ENCODE measurements around the gene CFAP410.

Gene CFAP410

GRCh38 chr21:44329086-44329889 is 9.9 kb downstream of the CFAP410 start:
- peaks cover 2% of the 10 kb centered on the region for H3K36me3 ChIP-seq (ENCODE audit: control insufficient read depth, insufficient read depth, low read length)
- no peak overlapping the region for H3K56ac ChIP-seq (ENCODE audit: low read length)
- no peak overlapping the region for H3K4me2 ChIP-seq (ENCODE audit: low read length)
- no peak overlapping the region for H3K27ac ChIP-seq (ENCODE audit: low read depth, low read length)
- H3K4me1 ChIP-seq (ENCODE audit: control insufficient read depth, low read depth, low read length): no peaks in the 10 kb centered on the region
- no peak overlapping the region for H4K5ac ChIP-seq (ENCODE audit: low read length)
- H3K4ac ChIP-seq (ENCODE audit: low read depth, low read length): no peak overlapping the region
- no peaks in the 10 kb centered on the region for H3K79me1 ChIP-seq (ENCODE audit: low read length)
- H3K27me3 ChIP-seq (ENCODE audit: insufficient read depth, low read length, poor library complexity): no peaks in the 10 kb centered on the region
- no peak for DNase-seq
- no peaks in the 10 kb centered on the region for H3K79me2 ChIP-seq (ENCODE audit: control insufficient read depth, insufficient read depth, low read length)
- H2BK5ac ChIP-seq (ENCODE audit: low read length): no peak overlapping the region
- no peak overlapping the region for H4K8ac ChIP-seq (ENCODE audit: low read depth, low read length)
- H3K4me3 ChIP-seq (ENCODE audit: low read length): no peak overlapping the region
- no peak overlapping the region for H3K23ac ChIP-seq (ENCODE audit: low read length)
- H3K9ac ChIP-seq (ENCODE audit: low read length): no peak overlapping the region
- no CpG with 5 or more reads among the region's 26 CpGs for WGBS (ENCODE audit: extremely low coverage, insufficient coverage, low lambda C conversion rate)
- no peak overlapping the region for H2BK15ac ChIP-seq (replicated peaks; ENCODE audit: low read depth)
- H3K18ac ChIP-seq (ENCODE audit: low read length): no peak overlapping the region
- no peak overlapping the region for H2BK120ac ChIP-seq (ENCODE audit: low read depth, low read length)
- no peak overlapping the region for H2AK5ac ChIP-seq (ENCODE audit: low read length)

- H3K4me3 ChIP-seq (ENCODE audit: low read length): no peak overlapping the region
- H3K79me2 ChIP-seq (ENCODE audit: control insufficient read depth, insufficient read depth, low read length): no peaks in the 10 kb centered on the region
- no peak overlapping the region for H3K4me2 ChIP-seq (ENCODE audit: low read length)
- H3K79me1 ChIP-seq (ENCODE audit: low read length): no peaks in the 10 kb centered on the region
- H3K23ac ChIP-seq (ENCODE audit: low read length): no peak overlapping the region
- H3K18ac ChIP-seq (ENCODE audit: low read length): no peak overlapping the region
- H2BK120ac ChIP-seq (ENCODE audit: low read depth, low read length): no peak overlapping the region
- H3K9ac ChIP-seq (ENCODE audit: low read length): no peak overlapping the region
- H2BK5ac ChIP-seq (ENCODE audit: low read length): no peak overlapping the region
- H3K36me3 ChIP-seq (ENCODE audit: control insufficient read depth, insufficient read depth, low read length): peaks cover 2% of the 10 kb centered on the region
- H3K4ac ChIP-seq (ENCODE audit: low read depth, low read length): no peak overlapping the region
- H2BK15ac ChIP-seq (replicated peaks; ENCODE audit: low read depth): no peak overlapping the region
- H3K27me3 ChIP-seq (ENCODE audit: insufficient read depth, low read length, poor library complexity): no peaks in the 10 kb centered on the region
- H2AK5ac ChIP-seq (ENCODE audit: low read length): no peak overlapping the region
- H4K5ac ChIP-seq (ENCODE audit: low read length): no peak overlapping the region
- no CpG with 5 or more reads among the region's 25 CpGs for WGBS (ENCODE audit: extremely low coverage, insufficient coverage, low lambda C conversion rate)
- H3K4me1 ChIP-seq (ENCODE audit: control insufficient read depth, low read depth, low read length): no peaks in the 10 kb centered on the region
- no peak overlapping the region for H3K56ac ChIP-seq (ENCODE audit: low read length)
- H3K27ac ChIP-seq (ENCODE audit: low read depth, low read length): no peak overlapping the region
- H4K8ac ChIP-seq (ENCODE audit: low read depth, low read length): no peak overlapping the region
- DNase-seq: no peak
Measured at GRCh38 chr21:44328242-44328895, 10.8 kb downstream of the CFAP410 start.

- no peak for DNase-seq
- no peak overlapping the region for H2BK120ac ChIP-seq (ENCODE audit: low read depth, low read length)
- no peak overlapping the region for H3K4ac ChIP-seq (ENCODE audit: low read depth, low read length)
- WGBS (ENCODE audit: extremely low coverage, insufficient coverage, low lambda C conversion rate): no CpG with 5 or more reads among the region's 11 CpGs
- peaks cover 2% of the 10 kb centered on the region for H3K36me3 ChIP-seq (ENCODE audit: control insufficient read depth, insufficient read depth, low read length)
- H2AK5ac ChIP-seq (ENCODE audit: low read length): no peak overlapping the region
- no peak overlapping the region for H3K9ac ChIP-seq (ENCODE audit: low read length)
- H3K23ac ChIP-seq (ENCODE audit: low read length): no peak overlapping the region
- H3K56ac ChIP-seq (ENCODE audit: low read length): no peak overlapping the region
- H3K18ac ChIP-seq (ENCODE audit: low read length): no peak overlapping the region
- no peaks in the 10 kb centered on the region for H3K4me1 ChIP-seq (ENCODE audit: control insufficient read depth, low read depth, low read length)
- no peak overlapping the region for H3K4me2 ChIP-seq (ENCODE audit: low read length)
- H2BK15ac ChIP-seq (replicated peaks; ENCODE audit: low read depth): no peak overlapping the region
- H4K8ac ChIP-seq (ENCODE audit: low read depth, low read length): no peak overlapping the region
- no peak overlapping the region for H2BK5ac ChIP-seq (ENCODE audit: low read length)
- no peak overlapping the region for H3K27ac ChIP-seq (ENCODE audit: low read depth, low read length)
- no peaks in the 10 kb centered on the region for H3K79me2 ChIP-seq (ENCODE audit: control insufficient read depth, insufficient read depth, low read length)
- no peak overlapping the region for H4K5ac ChIP-seq (ENCODE audit: low read length)
- no peak overlapping the region for H3K4me3 ChIP-seq (ENCODE audit: low read length)
- no peaks in the 10 kb centered on the region for H3K27me3 ChIP-seq (ENCODE audit: insufficient read depth, low read length, poor library complexity)
- H3K79me1 ChIP-seq (ENCODE audit: low read length): no peaks in the 10 kb centered on the region
Measured at GRCh38 chr21:44327603-44327974, 11.6 kb downstream of the CFAP410 start.

- Histone ChIP-seq H4K8ac (ENCODE audit: low read depth, low read length) (no peak overlapping the region), H3K4me3 (ENCODE audit: low read length) (no peak overlapping the region), H3K56ac (ENCODE audit: low read length) (no peak overlapping the region), H3K23ac (ENCODE audit: low read length) (no peak overlapping the region), H3K27me3 (ENCODE audit: insufficient read depth, low read length, poor library complexity) (no peaks in the 10 kb centered on the region), H3K27ac (ENCODE audit: low read depth, low read length) (no peak overlapping the region), H2BK5ac (ENCODE audit: low read length) (no peak overlapping the region), H4K5ac (ENCODE audit: low read length) (no peak overlapping the region), H3K4me2 (ENCODE audit: low read length) (no peak overlapping the region), H3K79me1 (ENCODE audit: low read length) (no peaks in the 10 kb centered on the region), H3K9ac (ENCODE audit: low read length) (no peak overlapping the region), H3K4me1 (ENCODE audit: control insufficient read depth, low read depth, low read length) (no peaks in the 10 kb centered on the region), H3K79me2 (ENCODE audit: control insufficient read depth, insufficient read depth, low read length) (no peaks in the 10 kb centered on the region), H3K36me3 (ENCODE audit: control insufficient read depth, insufficient read depth, low read length) (peaks cover 2% of the 10 kb centered on the region), H2BK15ac (replicated peaks; ENCODE audit: low read depth) (no peak overlapping the region), H2BK120ac (ENCODE audit: low read depth, low read length) (no peak overlapping the region), H3K4ac (ENCODE audit: low read depth, low read length) (no peak overlapping the region), H3K18ac (ENCODE audit: low read length) (no peak overlapping the region), H2AK5ac (ENCODE audit: low read length) (no peak overlapping the region)
- DNase-seq: no peak
- no CpG with 5 or more reads among the region's 26 CpGs for WGBS (ENCODE audit: extremely low coverage, insufficient coverage, low lambda C conversion rate)
Measured at GRCh38 chr21:44326716-44327602, 12.2 kb downstream of the CFAP410 start.

GRCh38 chr21:44326272-44326647 is 12.9 kb downstream of the CFAP410 start:
- Histone ChIP-seq H4K5ac (ENCODE audit: low read length) (no peak overlapping the region), H3K23ac (ENCODE audit: low read length) (no peak overlapping the region), H2BK5ac (ENCODE audit: low read length) (no peak overlapping the region), H3K56ac (ENCODE audit: low read length) (no peak overlapping the region), H2BK15ac (replicated peaks; ENCODE audit: low read depth) (no peak overlapping the region), H3K79me1 (ENCODE audit: low read length) (no peaks in the 10 kb centered on the region), H3K18ac (ENCODE audit: low read length) (no peak overlapping the region), H2AK5ac (ENCODE audit: low read length) (no peak overlapping the region), H3K4me3 (ENCODE audit: low read length) (no peak overlapping the region), H3K36me3 (ENCODE audit: control insufficient read depth, insufficient read depth, low read length) (peaks cover 2% of the 10 kb centered on the region), H3K27ac (ENCODE audit: low read depth, low read length) (no peak overlapping the region), H3K79me2 (ENCODE audit: control insufficient read depth, insufficient read depth, low read length) (no peaks in the 10 kb centered on the region), H3K4ac (ENCODE audit: low read depth, low read length) (no peak overlapping the region), H3K27me3 (ENCODE audit: insufficient read depth, low read length, poor library complexity) (no peaks in the 10 kb centered on the region), H3K4me1 (ENCODE audit: control insufficient read depth, low read depth, low read length) (no peaks in the 10 kb centered on the region), H2BK120ac (ENCODE audit: low read depth, low read length) (no peak overlapping the region), H4K8ac (ENCODE audit: low read depth, low read length) (no peak overlapping the region), H3K9ac (ENCODE audit: low read length) (no peak overlapping the region), H3K4me2 (ENCODE audit: low read length) (no peak overlapping the region)
- WGBS (ENCODE audit: extremely low coverage, insufficient coverage, low lambda C conversion rate): no CpG with 5 or more reads among the region's 13 CpGs
- DNase-seq: no peak
